GM21723 (cell line): ENCODE data around the gene RIPOR2.

Experiments used
- ATAC-seq: cut with Tn5 transposase; IDR thresholded peaks from one replicate; pipeline ENCODE4 v1.9.1; 2021; ENCODE audit warnings: mild to moderate bottlenecking, moderate library complexity; ENCODE audit not compliant: unreplicated experiment

Gene RIPOR2

DNA sequence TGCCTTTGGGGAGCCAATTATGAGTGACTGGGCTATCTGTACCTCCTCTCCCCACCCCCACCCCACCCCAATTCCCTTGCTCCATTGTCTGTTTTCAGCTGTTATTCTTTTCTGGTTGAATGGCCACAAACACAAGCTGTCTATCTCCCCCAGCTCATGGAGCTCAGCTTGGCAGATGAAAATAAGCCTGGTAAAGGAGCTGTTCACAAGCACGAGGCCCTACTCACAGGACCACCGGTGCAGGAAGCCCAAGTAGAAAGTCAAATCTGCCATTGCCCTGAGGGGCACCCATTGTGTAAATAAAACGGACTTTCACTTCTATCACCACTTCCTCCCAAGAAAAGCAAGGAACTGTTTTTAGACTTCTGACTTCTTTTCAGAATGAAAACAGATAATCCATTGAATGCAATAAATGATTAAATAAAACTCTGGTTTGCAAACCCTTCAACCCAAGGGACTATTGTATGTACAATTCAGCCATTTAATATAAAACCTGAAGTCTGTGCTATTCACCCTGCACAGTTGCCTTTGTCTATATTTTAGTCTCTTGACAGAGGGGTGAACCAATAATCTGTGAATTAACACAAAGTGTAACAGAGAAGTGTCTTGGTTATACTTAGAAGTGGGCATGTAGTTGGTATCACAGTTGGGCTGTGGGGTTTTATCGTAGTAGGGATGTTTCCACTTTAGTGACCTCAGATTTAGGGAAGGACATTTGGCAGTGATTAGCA is 27.7 kb downstream of the RIPOR2 start:
- no peak for ATAC-seq

GRCh38 chr6:24906314-24906713 is 29.4 kb downstream of the RIPOR2 start:
- no peak for ATAC-seq

DNA sequence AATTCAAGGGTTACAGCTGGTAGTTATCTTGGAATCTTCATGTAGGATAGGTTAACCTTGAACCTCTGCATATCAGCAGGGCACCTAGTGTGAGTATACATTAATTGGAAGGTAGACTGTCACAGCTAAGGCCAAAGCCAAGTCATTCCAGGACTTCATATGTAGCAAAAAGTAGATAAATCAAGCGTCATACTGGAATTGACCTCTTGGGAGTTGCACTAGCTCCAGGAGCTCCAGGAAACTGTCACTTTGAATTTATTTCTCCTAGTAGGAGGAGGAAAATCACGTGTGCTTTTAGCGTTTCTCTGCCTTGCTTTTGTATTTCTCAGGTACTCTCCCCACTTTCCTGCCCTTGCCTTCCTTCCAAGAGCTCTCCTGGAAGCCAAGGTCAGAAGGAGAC is 30.3 kb downstream of the RIPOR2 start:
- ATAC-seq: no peak

GRCh38 chr6:24903681-24904080 is 32.1 kb downstream of the RIPOR2 start:
- ATAC-seq: no peak

GRCh38 chr6:24902782-24903181 is 33.0 kb downstream of the RIPOR2 start:
- no peak for ATAC-seq

- no peak for ATAC-seq
These were observed 33.9 kb downstream of the RIPOR2 start for GRCh38 chr6:24901698-24902328.

DNA sequence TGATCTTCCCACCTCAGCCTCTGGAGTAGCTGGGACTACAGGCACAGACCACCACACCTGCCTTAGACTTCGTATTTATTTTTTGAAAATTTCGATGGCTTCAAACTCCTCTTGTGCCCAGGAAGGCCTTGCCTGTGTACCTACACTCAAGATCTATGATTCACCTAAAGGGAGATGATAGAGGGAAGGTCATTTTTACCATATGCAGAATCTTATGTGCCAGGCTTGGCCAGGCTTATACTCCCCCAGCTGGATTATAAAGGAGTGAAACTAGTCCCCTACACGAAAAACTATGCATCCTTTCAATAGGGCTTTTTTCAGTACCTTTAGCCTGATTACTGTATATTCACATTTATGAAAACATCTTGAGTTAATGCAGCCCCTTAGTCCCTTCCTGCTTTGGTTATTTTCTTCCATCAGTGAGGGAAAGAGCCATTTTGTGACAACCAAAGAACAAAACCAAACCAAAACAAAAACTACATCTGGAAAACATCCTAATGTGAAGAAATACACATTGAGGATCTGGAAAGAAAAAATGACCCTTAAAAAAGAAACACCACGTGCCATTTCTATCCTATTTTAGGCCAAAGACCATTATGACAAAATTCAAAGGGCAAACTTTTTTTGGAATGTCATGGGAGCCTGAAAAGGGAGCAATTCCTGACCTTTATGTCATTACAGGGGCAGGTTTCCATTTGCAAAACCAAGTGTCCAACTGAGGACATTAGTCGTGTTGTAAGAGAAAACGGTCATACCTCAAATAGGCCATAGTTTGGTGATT is 34.7 kb downstream of the RIPOR2 start:
- no peak for ATAC-seq

DNA sequence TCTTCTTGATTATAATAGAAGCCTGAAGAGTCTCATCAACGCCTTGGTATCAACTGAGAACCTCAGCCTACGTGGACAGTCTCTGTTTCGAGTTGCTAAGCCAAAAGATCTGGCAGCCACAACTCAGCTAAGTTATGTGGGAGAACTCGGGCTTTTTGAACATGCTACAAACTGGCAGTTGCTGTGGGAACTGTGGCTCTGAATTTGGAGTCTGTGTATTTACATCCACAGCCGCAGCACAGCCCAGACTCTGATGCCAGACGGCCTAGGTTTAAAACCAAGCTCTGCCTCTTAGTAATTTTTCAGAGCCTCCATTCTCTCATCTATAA is 35.8 kb downstream of the RIPOR2 start:
- ATAC-seq: no peak

- no peak for ATAC-seq
These were observed 36.4 kb downstream of the RIPOR2 start for GRCh38 chr6:24899136-24899996.

- ATAC-seq: no peak
These were observed 37.1 kb downstream of the RIPOR2 start for GRCh38 chr6:24898676-24899075.

DNA sequence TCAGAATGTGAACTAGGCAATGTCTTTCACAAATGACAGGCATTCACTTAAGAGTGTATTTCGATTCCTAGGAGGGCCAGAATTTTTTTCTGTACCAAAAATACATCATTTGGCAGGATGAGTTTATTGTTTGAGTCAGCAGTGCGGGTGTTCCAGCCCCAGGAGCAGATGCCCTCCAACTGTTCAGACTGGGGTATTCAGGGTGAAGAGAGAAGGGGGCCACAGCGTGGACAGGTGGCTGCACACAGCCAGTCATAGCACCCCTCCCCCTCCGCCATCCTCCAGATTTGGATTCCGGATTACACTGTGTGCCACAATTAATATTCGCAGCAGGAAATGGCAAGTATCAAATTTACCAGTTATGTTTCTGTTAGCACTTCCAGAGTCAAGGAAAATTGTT is 38.6 kb downstream of the RIPOR2 start:
- no peak for ATAC-seq

GRCh38 chr6:24893342-24893850 is 42.4 kb downstream of the RIPOR2 start:
- no peak for ATAC-seq

GRCh38 chr6:24891004-24891403 is 44.8 kb downstream of the RIPOR2 start:
- no peak for ATAC-seq

GRCh38 chr6:24890471-24890870 is 45.3 kb downstream of the RIPOR2 start:
- ATAC-seq: no peak

GRCh38 chr6:24888715-24889370 is 46.9 kb downstream of the RIPOR2 start:
- no peak for ATAC-seq

- no peak for ATAC-seq
These were observed 48.1 kb downstream of the RIPOR2 start for GRCh38 chr6:24887545-24888140.

DNA sequence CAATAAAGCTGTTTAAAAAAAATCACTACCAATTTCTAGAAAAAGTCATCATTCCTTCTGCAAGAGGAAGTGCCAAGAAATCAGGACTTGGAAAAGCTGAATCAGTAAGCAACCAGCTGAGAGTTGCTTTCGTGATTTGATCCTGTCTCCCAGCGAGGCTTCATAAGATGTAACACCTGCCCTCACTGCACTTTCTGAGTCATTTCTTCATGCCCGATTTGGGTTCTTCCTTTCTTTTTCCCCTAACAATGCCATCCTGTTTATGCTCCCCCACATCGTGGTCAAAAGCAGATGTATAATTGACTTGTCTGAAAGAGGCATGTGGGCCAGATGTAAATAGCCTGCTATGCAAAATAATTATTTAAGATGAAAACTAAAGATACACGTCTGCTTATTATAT is 52.1 kb downstream of the RIPOR2 start:
- ATAC-seq: peak; percentile 73

DNA sequence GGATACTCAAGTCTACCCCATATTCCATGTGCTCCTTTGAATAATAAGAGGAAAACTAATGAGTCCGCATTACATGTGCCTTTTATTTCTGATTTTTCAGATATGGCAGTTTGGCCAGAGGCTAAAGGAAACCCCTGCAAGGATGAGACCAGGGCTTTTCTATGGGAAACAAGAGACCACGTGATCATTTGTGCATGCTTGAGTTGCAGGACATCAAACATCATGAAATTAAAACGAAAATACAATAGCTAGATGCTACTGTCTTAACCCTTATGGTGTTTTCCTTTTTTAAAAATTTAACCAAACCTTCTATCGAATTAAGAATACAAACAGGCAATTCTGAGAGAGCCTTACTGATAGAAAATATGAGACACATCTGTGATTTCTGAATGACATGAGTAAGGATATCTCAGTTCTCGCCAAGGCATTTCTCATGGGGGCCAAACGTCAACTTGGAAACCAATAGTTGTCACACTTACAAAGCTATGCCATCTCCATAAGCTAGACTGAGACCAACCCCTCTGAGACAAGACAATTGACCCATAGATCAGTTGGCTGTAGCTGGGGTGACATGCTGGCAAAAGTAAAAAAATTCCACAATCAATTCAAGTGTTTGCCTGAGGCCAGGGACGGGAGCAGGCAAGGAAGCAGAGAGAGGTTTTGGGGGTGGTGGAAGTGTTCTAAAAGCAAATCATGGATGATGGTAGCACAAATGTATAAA is 52.8 kb downstream of the RIPOR2 start:
- ATAC-seq: no peak

DNA sequence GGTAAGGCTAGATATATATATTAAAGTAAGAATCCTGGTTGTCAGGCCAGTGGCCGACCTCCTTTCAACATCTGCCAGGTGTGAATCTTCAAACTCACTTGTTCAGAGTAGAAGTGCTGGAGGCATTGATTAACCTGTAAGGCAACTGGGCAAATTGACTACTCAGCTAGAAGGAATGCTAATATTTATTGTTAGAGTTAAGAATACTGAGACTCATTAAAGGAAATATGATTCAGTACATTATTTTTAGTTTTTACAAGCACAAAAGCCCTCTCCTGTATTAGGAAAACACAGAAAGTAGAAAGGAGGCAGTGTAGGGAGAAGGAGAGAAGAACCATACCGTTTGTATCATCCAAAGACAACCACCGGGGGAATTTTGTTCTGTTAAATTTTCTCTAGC is 53.5 kb downstream of the RIPOR2 start:
- no peak for ATAC-seq
